ENCODE data around the gene ANKEF1.
A peak's percentile ranks its signal among the peaks of the same experiment; 100 is the strongest.

Gene ANKEF1

GRCh38 chr20:10090588-10091166, 55.9 kb downstream of the ANKEF1 start:
- DNase-seq, result peak; percentile 1 to 42

GRCh38 chr20:10093087-10093591, 58.4 kb downstream of the ANKEF1 start:
- DNase-seq, result no peak

GRCh38 chr20:10094566-10095173, 59.9 kb downstream of the ANKEF1 start:
- DNase-seq, result no peak

GRCh38 chr20:10096790-10097189, 62.0 kb downstream of the ANKEF1 start:
- DNase-seq, result no peak

- no peak for DNase-seq
Measured at GRCh38 chr20:10105046-10105445, 70.3 kb downstream of the ANKEF1 start.
